IMR-90 (cell line): ENCODE measurements around the gene SUPT3H. TPM values are rescaled to one million over a fixed set of nuclear protein-coding genes. Genes with fewer than 3 reads are reported as not detected.

ENCODE experiments used
- ATAC-seq: fragments of 200-7000 bp; cut with Tn5 transposase; 2 replicates; pipeline ENCODE4 v1.9.1; 2020; ENCODE audit warnings: low read depth, mild to moderate bottlenecking, moderate library complexity
- BruUV-seq: library from RNA; stranded (reverse); fragments of 400-500 nt; replicated peaks from 2 replicates; lab custom pipeline; 2021; lab: Mats Ljungman, UMichigan
- CTCF ChIA-PET: fragments of 300-600 bp; formaldehyde crosslinking; extraction: SDS; loops from one replicate; lab custom pipeline; 2021; ENCODE audit warnings: antibody characterized with exemption; lab: Yijun Ruan, JAX
- POLR2A ChIA-PET: fragments of 300-600 bp; sonication (Branson Sonifier 250); formaldehyde crosslinking; loops from one replicate; lab custom pipeline; 2022; ENCODE audit warnings: antibody characterized with exemption; ENCODE audit not compliant: unreplicated experiment; lab: Charles Lee
- DNase-seq: peaks from one replicate; pipeline ENCODE4 v3.0.0; 2013
- H2AFZ ChIP-seq: replicated peaks from 2 replicates; pipeline ENCODE3; 2013; ENCODE audit warnings: low read length, mild to moderate bottlenecking; ENCODE audit not compliant: poor library complexity
- H2AK5ac ChIP-seq: 2 replicates; pipeline ENCODE4 v1.6.1; 2013; ENCODE audit warnings: low read depth, low read length, inconsistent platforms
- H2AK9ac ChIP-seq: replicated peaks from 2 replicates; pipeline ENCODE3; 2013; ENCODE audit warnings: mild to moderate bottlenecking, low read depth, low read length, moderate library complexity; ENCODE audit not compliant: poor library complexity
- H2BK120ac ChIP-seq: 2 replicates; pipeline ENCODE4 v1.6.1; 2013; ENCODE audit warnings: low read depth, low read length, inconsistent platforms
- H2BK15ac ChIP-seq: 3 replicates; pipeline ENCODE4 v1.6.1; 2013; ENCODE audit warnings: low read depth, low read length, inconsistent platforms
- H2BK20ac ChIP-seq: 2 replicates; pipeline ENCODE4 v1.6.1; 2013; ENCODE audit warnings: low read depth, mild to moderate bottlenecking, inconsistent platforms, low read length, moderate library complexity
- H2BK5ac ChIP-seq: 2 replicates; pipeline ENCODE4 v1.6.1; 2013; ENCODE audit warnings: mild to moderate bottlenecking, low read depth, low read length, inconsistent platforms; ENCODE audit not compliant: poor library complexity, severe bottlenecking
- H3K14ac ChIP-seq: replicated peaks from 2 replicates; pipeline ENCODE4 v1.6.1; 2013; ENCODE audit warnings: low read depth, low read length, inconsistent platforms
- H3K18ac ChIP-seq: 2 replicates; pipeline ENCODE4 v1.6.1; 2013; ENCODE audit warnings: low read depth, low read length, control low read depth
- H3K23ac ChIP-seq: 2 replicates; pipeline ENCODE4 v1.6.1; 2013; ENCODE audit warnings: low read depth, low read length, inconsistent platforms
- H3K27ac ChIP-seq: 2 replicates; pipeline ENCODE4 v1.5.1; 2013; ENCODE audit warnings: mild to moderate bottlenecking, control low read depth, low read length; ENCODE audit not compliant: insufficient read depth
- H3K27me3 ChIP-seq: 2 replicates; pipeline ENCODE4 v1.6.1; 2013; ENCODE audit warnings: low read length; ENCODE audit not compliant: control insufficient read depth, insufficient read depth
- H3K36me3 ChIP-seq: 2 replicates; pipeline ENCODE4 v1.6.1; 2013; ENCODE audit warnings: low read length, mixed read lengths; ENCODE audit not compliant: control insufficient read depth, insufficient read depth
- H3K4ac ChIP-seq: 2 replicates; pipeline ENCODE4 v1.6.1; 2013; ENCODE audit warnings: low read depth, low read length, inconsistent platforms
- H3K4me1 ChIP-seq: 2 replicates; pipeline ENCODE4 v1.6.1; 2013; ENCODE audit warnings: low read length, mixed read lengths; ENCODE audit not compliant: control insufficient read depth, insufficient read depth
- H3K4me2 ChIP-seq: 2 replicates; pipeline ENCODE4 v1.6.1; 2013; ENCODE audit warnings: low read depth, mild to moderate bottlenecking, control low read depth, low read length, moderate library complexity
- H3K4me3 ChIP-seq: 2 replicates; pipeline ENCODE4 v1.5.1; 2013; ENCODE audit warnings: low read depth, mild to moderate bottlenecking, control low read depth, low read length, moderate library complexity; ENCODE audit not compliant: insufficient read depth
- H3K56ac ChIP-seq: 2 replicates; pipeline ENCODE4 v1.6.1; 2013; ENCODE audit warnings: low read length, inconsistent platforms; ENCODE audit not compliant: insufficient read depth; ENCODE audit errors: extremely low read depth
- H3K79me1 ChIP-seq, 2 experiments: 2 replicates each; pipeline ENCODE4 v1.6.1; 2013; ENCODE audit warnings: low read length in 2 of 2, inconsistent platforms in 1 of 2, low read depth in 1 of 2
- H3K9ac ChIP-seq: 2 replicates; pipeline ENCODE4 v1.6.1; 2013; ENCODE audit warnings: low read depth, low read length, control low read depth
- H3K9me1 ChIP-seq: 2 replicates; pipeline ENCODE4 v1.6.1; 2013; ENCODE audit warnings: low read length, inconsistent platforms; ENCODE audit not compliant: insufficient read depth
- H3K9me3 ChIP-seq: 2 replicates; pipeline ENCODE4 v1.6.1; 2013; ENCODE audit warnings: low read length; ENCODE audit not compliant: control insufficient read depth, insufficient read depth
- H4K20me1 ChIP-seq: 2 replicates; pipeline ENCODE4 v1.6.1; 2013; ENCODE audit warnings: low read length, inconsistent platforms; ENCODE audit not compliant: insufficient read depth
- H4K5ac ChIP-seq: 2 replicates; pipeline ENCODE4 v1.6.1; 2013; ENCODE audit warnings: mild to moderate bottlenecking, low read depth, low read length, control low read depth
- H4K8ac ChIP-seq, 2 experiments: 2 replicates each; pipeline ENCODE4 v1.6.1; 2013; ENCODE audit warnings: low read depth in 2 of 2, low read length in 2 of 2, control low read depth in 1 of 2, inconsistent platforms in 1 of 2
- H4K91ac ChIP-seq: 2 replicates; pipeline ENCODE4 v1.6.1; 2013; ENCODE audit warnings: low read depth, low read length, inconsistent platforms; ENCODE audit not compliant: insufficient read depth
- CHD1 ChIP-seq: IDR thresholded peaks from 2 replicates; pipeline ENCODE4 v1.6.1; 2012; ENCODE audit warnings: low read depth, low read length, improper control_type of control experiment
- ELK1 ChIP-seq: fragments of 150-350 bp; IDR thresholded peaks from 2 replicates; pipeline ENCODE4 v1.6.1; 2016; ENCODE audit warnings: low read depth, mild to moderate bottlenecking, low read length, moderate library complexity, borderline replicate concordance
- FOS ChIP-seq: fragments of 150-350 bp; IDR thresholded peaks from 2 replicates; pipeline ENCODE4 v1.6.1; 2016; ENCODE audit warnings: low read depth, low read length
- MAFK ChIP-seq: IDR thresholded peaks from 2 replicates; pipeline ENCODE4 v1.6.1; 2012; ENCODE audit warnings: low read depth, low read length, improper control_type of control experiment
- MAZ ChIP-seq: IDR thresholded peaks from 2 replicates; pipeline ENCODE4 v1.6.1; 2012; ENCODE audit warnings: low read depth, mild to moderate bottlenecking, low read length, improper control_type of control experiment, moderate library complexity, borderline replicate concordance
- MXI1 ChIP-seq: IDR thresholded peaks from 2 replicates; pipeline ENCODE4 v1.6.1; 2012; ENCODE audit warnings: low read depth, mild to moderate bottlenecking, low read length, moderate library complexity, borderline replicate concordance
- RAD21 ChIP-seq: IDR thresholded peaks from 2 replicates; pipeline ENCODE4 v1.6.1; 2012; ENCODE audit warnings: low read length, improper control_type of control experiment
- RCOR1 ChIP-seq: IDR thresholded peaks from 2 replicates; pipeline ENCODE4 v1.6.1; 2012; ENCODE audit warnings: mild to moderate bottlenecking, low read length, improper control_type of control experiment; ENCODE audit not compliant: insufficient replicate concordance
- RFX5 ChIP-seq: IDR thresholded peaks from 2 replicates; pipeline ENCODE4 v1.8.0; 2012; ENCODE audit warnings: low read depth, mild to moderate bottlenecking, low read length, moderate library complexity
- WGBS, 2 experiments: methylation state at CpG; one replicate each; pipeline versions ENCODE4 v1.1.5 to v1.1.7; 2013; ENCODE audit warnings: missing lambda C conversion rate in 2 of 2; ENCODE audit not compliant: insufficient read length in 1 of 2; ENCODE audit errors: extremely low coverage in 2 of 2; 5-methylcytosine and 5-hydroxymethylcytosine counted together
- dilution Hi-C: fragments of 300-500 bp; cut with HindIII; formaldehyde crosslinking; loops from one replicate; pipeline ENCODE4 v1.14.3; 2018; ENCODE audit warnings: low sequenced_read_pairs; ENCODE audit not compliant: unreplicated experiment
- in situ Hi-C: fragments of 300-500 bp; cut with MboI; formaldehyde crosslinking; loops from 3 replicates; pipeline ENCODE4 v1.14.3; 2019; ENCODE audit warnings: low sequenced_read_pairs, inconsistent platforms, mixed read lengths
- intact Hi-C: fragments of 100-400 bp; cut with micrococcal nuclease; formaldehyde crosslinking; loops from 2 replicates; pipeline ENCODE4 v1.10.0; 2022
- polyA plus RNA-seq, 3 experiments: library from polyadenylated mRNA; depleted of rRNA; stranded (reverse); fragments of >200 nt; gene quantifications; 2 replicates each; pipeline ENCODE4 v1.2.3, GENCODE V29; 2012; ENCODE audit warnings: low replicate concordance in 1 of 3
- total RNA-seq: library from RNA; depleted of rRNA; stranded (reverse); fragments of >200 nt; gene quantifications from 2 replicates; pipeline ENCODE4 v1.2.3, GENCODE V29; 2012

The SUPT3H gene
- total and polyA plus RNA-seq, 2 of the 4 experiments (the other 2 are of a cell fraction) = 4.5 to 5.0 TPM

- no peak for TF ChIP-seq ELK1
These were observed 394.0 kb downstream of the SUPT3H start (continued) for GRCh38 chr6:44983467-44984365.

GRCh38 chr6:44980841-44981240, 396.9 kb downstream of the SUPT3H start:
- Histone ChIP-seq H3K18ac (no peak overlapping the region), H2AFZ (no peak overlapping the region), H3K4ac (no peak overlapping the region), H3K14ac (no peak overlapping the region), H3K4me3 (no peak overlapping the region), H2BK120ac (no peak overlapping the region), H3K9me3 (no peaks in the 10 kb centered on the region), H4K20me1 (no peaks in the 10 kb centered on the region), H3K27ac (no peak overlapping the region), H3K56ac (no peak overlapping the region), H3K23ac (no peak overlapping the region), H2AK9ac (no peak overlapping the region), H4K91ac (no peak overlapping the region), H2BK20ac (no peak overlapping the region), H3K27me3 (no peaks in the 10 kb centered on the region), H4K8ac (no peak overlapping the region), H3K9me1 (no peaks in the 10 kb centered on the region), H2BK5ac (no peak overlapping the region), H3K79me1 (no peaks in the 10 kb centered on the region), H3K4me1 (no peaks in the 10 kb centered on the region), H3K4me2 (no peak overlapping the region), H2BK15ac (no peak overlapping the region), H3K9ac (no peak overlapping the region), H3K36me3 (no peaks in the 10 kb centered on the region), H2AK5ac (no peak overlapping the region), H4K5ac (no peak overlapping the region)
- intact Hi-C loops = no loop called here
- BruUV-seq = no TSS peak
- in situ Hi-C loops = no loop called here
- ChIA-PET CTCF (no interaction called here), POLR2A (no interaction called here)
- no peak for ATAC-seq
- no peak for TF ChIP-seq FOS
- TF ChIP-seq CHD1 = no peak
- no peak for TF ChIP-seq ELK1
- no peak for TF ChIP-seq MAZ
- no peak for TF ChIP-seq MAFK
- TF ChIP-seq RAD21 = no peak
- no peak for TF ChIP-seq RCOR1
- no peak for TF ChIP-seq MXI1
- TF ChIP-seq RFX5 = no peak
- dilution Hi-C loops = no loop called here
- no peak for DNase-seq
- WGBS, 2 experiments = no CpG with 5 or more reads among the region's 4 CpGs
